Measurements from ENCODE around the gene LRRC4C. TPM values are rescaled to one million over a fixed set of nuclear protein-coding genes. Genes with fewer than 3 reads are reported as not detected.

The LRRC4C gene
- total and polyA plus RNA-seq, 2 experiments from 2014 or later = 0.35 to 1.1 TPM

DNA sequence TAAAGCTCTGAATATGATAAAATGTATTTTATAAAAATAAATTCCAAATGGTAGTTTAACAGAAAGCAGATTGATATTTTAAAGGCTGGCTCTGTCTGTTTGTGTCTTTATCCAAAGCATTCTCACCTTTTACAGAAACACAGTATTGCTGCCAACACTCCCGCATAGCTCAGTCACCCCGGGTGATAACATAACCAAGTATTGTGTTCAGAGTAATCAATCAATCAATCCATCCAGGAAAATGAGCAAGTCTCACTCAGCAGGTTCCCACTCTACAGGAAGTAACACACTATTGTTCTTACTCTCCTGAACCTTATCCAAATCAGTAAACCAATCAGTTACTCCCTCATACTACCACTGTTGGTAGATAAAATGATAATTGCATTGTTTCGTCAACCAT lies 203.4 kb downstream of the LRRC4C start:
- no peaks in the 10 kb centered on the region for H3K27me3 ChIP-seq (ENCODE audit: insufficient read depth)
- H2AFZ ChIP-seq = no peak overlapping the region
- Mint-ChIP-seq H3K27me3 (ENCODE audit: insufficient read depth, low read depth, poor library complexity) (peaks cover 2% of the 10 kb centered on the region), H3K4me3 (no peak overlapping the region), H3K9me3 (no peaks in the 10 kb centered on the region), H3K4me1 (no peaks in the 10 kb centered on the region), H3K27ac (no peak overlapping the region), H3K36me3 (ENCODE audit: low read depth) (no peaks in the 10 kb centered on the region)
- H3K36me3 ChIP-seq (ENCODE audit: insufficient read depth) = no peaks in the 10 kb centered on the region
- no peaks in the 10 kb centered on the region for H3K4me1 ChIP-seq (ENCODE audit: insufficient read depth)
- no peaks in the 10 kb centered on the region for H3K79me2 ChIP-seq (replicated peaks; ENCODE audit: insufficient read depth)
- no peaks in the 10 kb centered on the region; the same call in 1 of the 2 replicates for H3K9me2 ChIP-seq (ENCODE audit: insufficient read depth)
- H3K4me3 ChIP-seq = no peak overlapping the region
- DNase-seq (ENCODE audit: low spot score) (no peak), ATAC-seq (no peak)
- H3F3A ChIP-seq (replicated peaks; ENCODE audit: low read depth) = no peaks in the 10 kb centered on the region
- H4K20me1 ChIP-seq (replicated peaks; ENCODE audit: insufficient read depth) = no peaks in the 10 kb centered on the region
- TF ChIP-seq, protein P1, sequence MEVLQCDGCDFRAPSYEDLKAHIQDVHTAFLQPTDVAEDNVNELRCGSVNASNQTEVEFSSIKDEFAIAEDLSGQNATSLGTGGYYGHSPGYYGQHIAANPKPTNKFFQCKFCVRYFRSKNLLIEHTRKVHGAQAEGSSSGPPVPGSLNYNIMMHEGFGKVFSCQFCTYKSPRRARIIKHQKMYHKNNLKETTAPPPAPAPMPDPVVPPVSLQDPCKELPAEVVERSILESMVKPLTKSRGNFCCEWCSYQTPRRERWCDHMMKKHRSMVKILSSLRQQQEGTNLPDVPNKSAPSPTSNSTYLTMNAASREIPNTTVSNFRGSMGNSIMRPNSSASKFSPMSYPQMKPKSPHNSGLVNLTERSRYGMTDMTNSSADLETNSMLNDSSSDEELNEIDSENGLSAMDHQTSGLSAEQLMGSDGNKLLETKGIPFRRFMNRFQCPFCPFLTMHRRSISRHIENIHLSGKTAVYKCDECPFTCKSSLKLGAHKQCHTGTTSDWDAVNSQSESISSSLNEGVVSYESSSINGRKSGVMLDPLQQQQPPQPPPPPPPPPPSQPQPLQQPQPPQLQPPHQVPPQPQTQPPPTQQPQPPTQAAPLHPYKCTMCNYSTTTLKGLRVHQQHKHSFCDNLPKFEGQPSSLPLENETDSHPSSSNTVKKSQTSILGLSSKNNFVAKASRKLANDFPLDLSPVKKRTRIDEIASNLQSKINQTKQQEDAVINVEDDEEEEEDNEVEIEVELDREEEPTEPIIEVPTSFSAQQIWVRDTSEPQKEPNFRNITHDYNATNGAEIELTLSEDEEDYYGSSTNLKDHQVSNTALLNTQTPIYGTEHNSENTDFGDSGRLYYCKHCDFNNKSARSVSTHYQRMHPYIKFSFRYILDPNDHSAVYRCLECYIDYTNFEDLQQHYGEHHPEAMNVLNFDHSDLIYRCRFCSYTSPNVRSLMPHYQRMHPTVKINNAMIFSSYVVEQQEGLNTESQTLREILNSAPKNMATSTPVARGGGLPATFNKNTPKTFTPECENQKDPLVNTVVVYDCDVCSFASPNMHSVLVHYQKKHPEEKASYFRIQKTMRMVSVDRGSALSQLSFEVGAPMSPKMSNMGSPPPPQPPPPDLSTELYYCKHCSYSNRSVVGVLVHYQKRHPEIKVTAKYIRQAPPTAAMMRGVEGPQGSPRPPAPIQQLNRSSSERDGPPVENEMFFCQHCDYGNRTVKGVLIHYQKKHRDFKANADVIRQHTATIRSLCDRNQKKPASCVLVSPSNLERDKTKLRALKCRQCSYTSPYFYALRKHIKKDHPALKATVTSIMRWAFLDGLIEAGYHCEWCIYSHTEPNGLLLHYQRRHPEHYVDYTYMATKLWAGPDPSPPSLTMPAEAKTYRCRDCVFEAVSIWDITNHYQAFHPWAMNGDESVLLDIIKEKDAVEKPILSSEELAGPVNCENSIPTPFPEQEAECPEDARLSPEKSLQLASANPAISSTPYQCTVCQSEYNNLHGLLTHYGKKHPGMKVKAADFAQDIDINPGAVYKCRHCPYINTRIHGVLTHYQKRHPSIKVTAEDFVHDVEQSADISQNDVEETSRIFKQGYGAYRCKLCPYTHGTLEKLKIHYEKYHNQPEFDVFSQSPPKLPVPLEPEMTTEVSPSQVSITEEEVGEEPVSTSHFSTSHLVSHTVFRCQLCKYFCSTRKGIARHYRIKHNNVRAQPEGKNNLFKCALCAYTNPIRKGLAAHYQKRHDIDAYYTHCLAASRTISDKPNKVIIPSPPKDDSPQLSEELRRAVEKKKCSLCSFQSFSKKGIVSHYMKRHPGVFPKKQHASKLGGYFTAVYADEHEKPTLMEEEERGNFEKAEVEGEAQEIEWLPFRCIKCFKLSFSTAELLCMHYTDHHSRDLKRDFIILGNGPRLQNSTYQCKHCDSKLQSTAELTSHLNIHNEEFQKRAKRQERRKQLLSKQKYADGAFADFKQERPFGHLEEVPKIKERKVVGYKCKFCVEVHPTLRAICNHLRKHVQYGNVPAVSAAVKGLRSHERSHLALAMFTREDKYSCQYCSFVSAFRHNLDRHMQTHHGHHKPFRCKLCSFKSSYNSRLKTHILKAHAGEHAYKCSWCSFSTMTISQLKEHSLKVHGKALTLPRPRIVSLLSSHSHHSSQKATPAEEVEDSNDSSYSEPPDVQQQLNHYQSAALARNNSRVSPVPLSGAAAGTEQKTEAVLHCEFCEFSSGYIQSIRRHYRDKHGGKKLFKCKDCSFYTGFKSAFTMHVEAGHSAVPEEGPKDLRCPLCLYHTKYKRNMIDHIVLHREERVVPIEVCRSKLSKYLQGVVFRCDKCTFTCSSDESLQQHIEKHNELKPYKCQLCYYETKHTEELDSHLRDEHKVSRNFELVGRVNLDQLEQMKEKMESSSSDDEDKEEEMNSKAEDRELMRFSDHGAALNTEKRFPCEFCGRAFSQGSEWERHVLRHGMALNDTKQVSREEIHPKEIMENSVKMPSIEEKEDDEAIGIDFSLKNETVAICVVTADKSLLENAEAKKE (CRISPR knock-in tag; IDR thresholded peaks at IDR 0.05) = no peak
- TF ChIP-seq CREB1 (CRISPR knock-in tag; IDR thresholded peaks at IDR 0.05; ENCODE audit: low read depth) (no peak), ZNF114 (CRISPR knock-in tag; IDR thresholded peaks at IDR 0.05) (no peak), JUNB (IDR thresholded peaks at IDR 0.05; ENCODE audit: unreplicated experiment) (no peak), NANOG (IDR thresholded peaks at IDR 0.05; ENCODE audit: borderline replicate concordance) (no peak), STAT1 (IDR thresholded peaks at IDR 0.05; ENCODE audit: unreplicated experiment) (no peak), POLR2AphosphoS5 (IDR thresholded peaks at IDR 0.05; ENCODE audit: low read depth) (no peak), ZNF331 (CRISPR knock-in tag; IDR thresholded peaks at IDR 0.05; ENCODE audit: low read depth) (no peak), EZH2phosphoT487 (IDR thresholded peaks at IDR 0.05; ENCODE audit: unreplicated experiment) (no peak), EZH2 (IDR thresholded peaks at IDR 0.05; ENCODE audit: low read depth, unreplicated experiment) (no peak)
- TF ChIP-seq, protein P2, sequence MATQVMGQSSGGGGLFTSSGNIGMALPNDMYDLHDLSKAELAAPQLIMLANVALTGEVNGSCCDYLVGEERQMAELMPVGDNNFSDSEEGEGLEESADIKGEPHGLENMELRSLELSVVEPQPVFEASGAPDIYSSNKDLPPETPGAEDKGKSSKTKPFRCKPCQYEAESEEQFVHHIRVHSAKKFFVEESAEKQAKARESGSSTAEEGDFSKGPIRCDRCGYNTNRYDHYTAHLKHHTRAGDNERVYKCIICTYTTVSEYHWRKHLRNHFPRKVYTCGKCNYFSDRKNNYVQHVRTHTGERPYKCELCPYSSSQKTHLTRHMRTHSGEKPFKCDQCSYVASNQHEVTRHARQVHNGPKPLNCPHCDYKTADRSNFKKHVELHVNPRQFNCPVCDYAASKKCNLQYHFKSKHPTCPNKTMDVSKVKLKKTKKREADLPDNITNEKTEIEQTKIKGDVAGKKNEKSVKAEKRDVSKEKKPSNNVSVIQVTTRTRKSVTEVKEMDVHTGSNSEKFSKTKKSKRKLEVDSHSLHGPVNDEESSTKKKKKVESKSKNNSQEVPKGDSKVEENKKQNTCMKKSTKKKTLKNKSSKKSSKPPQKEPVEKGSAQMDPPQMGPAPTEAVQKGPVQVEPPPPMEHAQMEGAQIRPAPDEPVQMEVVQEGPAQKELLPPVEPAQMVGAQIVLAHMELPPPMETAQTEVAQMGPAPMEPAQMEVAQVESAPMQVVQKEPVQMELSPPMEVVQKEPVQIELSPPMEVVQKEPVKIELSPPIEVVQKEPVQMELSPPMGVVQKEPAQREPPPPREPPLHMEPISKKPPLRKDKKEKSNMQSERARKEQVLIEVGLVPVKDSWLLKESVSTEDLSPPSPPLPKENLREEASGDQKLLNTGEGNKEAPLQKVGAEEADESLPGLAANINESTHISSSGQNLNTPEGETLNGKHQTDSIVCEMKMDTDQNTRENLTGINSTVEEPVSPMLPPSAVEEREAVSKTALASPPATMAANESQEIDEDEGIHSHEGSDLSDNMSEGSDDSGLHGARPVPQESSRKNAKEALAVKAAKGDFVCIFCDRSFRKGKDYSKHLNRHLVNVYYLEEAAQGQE (IDR thresholded peaks at IDR 0.05; ENCODE audit: unreplicated experiment) = no peak
- TF ChIP-seq, protein P3, sequence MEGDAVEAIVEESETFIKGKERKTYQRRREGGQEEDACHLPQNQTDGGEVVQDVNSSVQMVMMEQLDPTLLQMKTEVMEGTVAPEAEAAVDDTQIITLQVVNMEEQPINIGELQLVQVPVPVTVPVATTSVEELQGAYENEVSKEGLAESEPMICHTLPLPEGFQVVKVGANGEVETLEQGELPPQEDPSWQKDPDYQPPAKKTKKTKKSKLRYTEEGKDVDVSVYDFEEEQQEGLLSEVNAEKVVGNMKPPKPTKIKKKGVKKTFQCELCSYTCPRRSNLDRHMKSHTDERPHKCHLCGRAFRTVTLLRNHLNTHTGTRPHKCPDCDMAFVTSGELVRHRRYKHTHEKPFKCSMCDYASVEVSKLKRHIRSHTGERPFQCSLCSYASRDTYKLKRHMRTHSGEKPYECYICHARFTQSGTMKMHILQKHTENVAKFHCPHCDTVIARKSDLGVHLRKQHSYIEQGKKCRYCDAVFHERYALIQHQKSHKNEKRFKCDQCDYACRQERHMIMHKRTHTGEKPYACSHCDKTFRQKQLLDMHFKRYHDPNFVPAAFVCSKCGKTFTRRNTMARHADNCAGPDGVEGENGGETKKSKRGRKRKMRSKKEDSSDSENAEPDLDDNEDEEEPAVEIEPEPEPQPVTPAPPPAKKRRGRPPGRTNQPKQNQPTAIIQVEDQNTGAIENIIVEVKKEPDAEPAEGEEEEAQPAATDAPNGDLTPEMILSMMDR (conservative IDR thresholded peaks at IDR 0.05; ENCODE audit: low read depth in 2 of 2) = no peak
- TF ChIP-seq, protein P4, sequence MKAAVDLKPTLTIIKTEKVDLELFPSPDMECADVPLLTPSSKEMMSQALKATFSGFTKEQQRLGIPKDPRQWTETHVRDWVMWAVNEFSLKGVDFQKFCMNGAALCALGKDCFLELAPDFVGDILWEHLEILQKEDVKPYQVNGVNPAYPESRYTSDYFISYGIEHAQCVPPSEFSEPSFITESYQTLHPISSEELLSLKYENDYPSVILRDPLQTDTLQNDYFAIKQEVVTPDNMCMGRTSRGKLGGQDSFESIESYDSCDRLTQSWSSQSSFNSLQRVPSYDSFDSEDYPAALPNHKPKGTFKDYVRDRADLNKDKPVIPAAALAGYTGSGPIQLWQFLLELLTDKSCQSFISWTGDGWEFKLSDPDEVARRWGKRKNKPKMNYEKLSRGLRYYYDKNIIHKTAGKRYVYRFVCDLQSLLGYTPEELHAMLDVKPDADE (IDR thresholded peaks at IDR 0.05) = no peak
- H3K4me2 ChIP-seq = no peak overlapping the region
- H3K27ac ChIP-seq (ENCODE audit: low read depth) = no peak overlapping the region

Data from GM23338 (cell line).